Hepatocyte (in vitro differentiated cells): ENCODE measurements around the gene CTNNA3.

ENCODE experiments used
- CTCF ChIP-seq: fragments of 200-600 bp; sonication (generic); IDR thresholded peaks from 2 replicates; pipeline ENCODE4 v1.5.1; 2016; ENCODE audit warnings: antibody characterized with exemption, mild to moderate bottlenecking; ENCODE audit not compliant: poor library complexity
- EZH2 ChIP-seq: fragments of 200-600 bp; sonication (generic); IDR thresholded peaks from 2 replicates; pipeline ENCODE4 v1.6.1; 2016; ENCODE audit warnings: antibody characterized with exemption, mild to moderate bottlenecking, borderline replicate concordance
- EZH2phosphoT487 ChIP-seq: fragments of 200-600 bp; sonication (generic); IDR thresholded peaks from one replicate; pipeline ENCODE4 v1.6.1; 2018; ENCODE audit warnings: antibody characterized with exemption, mild to moderate bottlenecking, low read depth, moderate library complexity; ENCODE audit not compliant: unreplicated experiment, severe bottlenecking

GRCh38 chr10:65898055-65898454 lies 1797.9 kb downstream of the CTNNA3 start:
- TF ChIP-seq CTCF (no peak), EZH2 (no peak), EZH2phosphoT487 (no peak)
